ENCODE results near the gene GALNS. TPM values are rescaled to one million over a fixed set of nuclear protein-coding genes. Genes with fewer than 3 reads are reported as not detected.

The GALNS gene
- total and polyA plus RNA-seq, 2 of the 13 experiments (the other 11 are each of a cell fraction or from before 2014, with no cell fraction given) = 9.2 to 9.8 TPM

DNA sequence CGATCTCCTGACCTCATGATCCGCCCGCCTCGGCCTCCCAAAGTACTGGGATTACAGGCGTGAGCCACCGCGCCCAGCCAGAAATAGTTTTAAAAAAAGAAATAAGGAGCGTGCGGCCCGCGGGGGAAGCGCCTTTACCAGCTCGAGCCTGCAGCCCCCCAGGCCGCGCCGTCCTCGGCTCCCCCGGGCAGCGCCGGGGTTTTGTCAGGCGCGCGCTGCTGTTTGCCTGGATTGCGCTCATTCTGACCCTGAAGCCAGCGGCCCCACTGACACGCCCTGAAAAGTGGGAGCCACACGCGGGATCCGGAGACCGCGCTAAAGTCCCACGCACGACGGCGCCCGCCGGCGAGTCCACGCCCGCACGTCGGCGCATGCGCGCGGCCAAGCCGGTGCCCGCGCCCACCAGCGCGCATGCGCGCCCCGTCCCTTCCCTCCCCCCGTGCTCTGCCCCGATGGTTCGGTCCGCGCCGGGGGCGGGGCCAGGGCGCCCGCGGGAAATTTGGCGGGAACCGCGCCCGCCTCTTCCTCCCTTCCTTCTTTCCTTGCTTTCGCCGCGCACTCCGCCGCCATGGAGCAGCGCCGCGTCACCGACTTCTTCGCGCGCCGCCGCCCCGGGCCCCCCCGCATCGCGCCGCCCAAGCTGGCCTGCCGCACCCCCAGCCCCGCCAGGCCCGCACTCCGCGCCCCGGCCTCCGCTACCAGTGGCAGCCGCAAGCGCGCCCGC is 53.3 kb downstream of the GALNS start, which contains the start of gene CDT1 (continued):
- TF ChIP-seq KLF12 (CRISPR knock-in tag; IDR thresholded peaks at IDR 0.05; ENCODE audit: borderline replicate concordance) (0 out of 2 replicates have a peak, but pooled peaks have one; percentile 49), ZNF251 (CRISPR knock-in tag; IDR thresholded peaks at IDR 0.05) (no peak), ZNF562 (CRISPR knock-in tag; IDR thresholded peaks at IDR 0.05; ENCODE audit: borderline replicate concordance) (no peak), ZNF44 (CRISPR knock-in tag; IDR thresholded peaks at IDR 0.05) (no peak), ZNF350 (CRISPR knock-in tag; IDR thresholded peaks at IDR 0.05; ENCODE audit: borderline replicate concordance, low read depth) (0 out of 2 replicates have a peak, but pooled peaks have one; percentile 15), GABPA (IDR thresholded peaks at IDR 0.05; ENCODE audit: low read depth, low read length) (no peak), GABPA (CRISPR knock-in tag; IDR thresholded peaks at IDR 0.05; ENCODE audit: low read depth) (no peak), NFKBIZ (CRISPR knock-in tag; IDR thresholded peaks at IDR 0.05) (peak; percentile 16; the same call in 1 of the 2 replicates), SP5 (CRISPR knock-in tag; IDR thresholded peaks at IDR 0.05; ENCODE audit: borderline replicate concordance, low read depth) (peak; percentile 65; the same call in 1 of the 2 replicates)
- TF ChIP-seq, protein P1, sequence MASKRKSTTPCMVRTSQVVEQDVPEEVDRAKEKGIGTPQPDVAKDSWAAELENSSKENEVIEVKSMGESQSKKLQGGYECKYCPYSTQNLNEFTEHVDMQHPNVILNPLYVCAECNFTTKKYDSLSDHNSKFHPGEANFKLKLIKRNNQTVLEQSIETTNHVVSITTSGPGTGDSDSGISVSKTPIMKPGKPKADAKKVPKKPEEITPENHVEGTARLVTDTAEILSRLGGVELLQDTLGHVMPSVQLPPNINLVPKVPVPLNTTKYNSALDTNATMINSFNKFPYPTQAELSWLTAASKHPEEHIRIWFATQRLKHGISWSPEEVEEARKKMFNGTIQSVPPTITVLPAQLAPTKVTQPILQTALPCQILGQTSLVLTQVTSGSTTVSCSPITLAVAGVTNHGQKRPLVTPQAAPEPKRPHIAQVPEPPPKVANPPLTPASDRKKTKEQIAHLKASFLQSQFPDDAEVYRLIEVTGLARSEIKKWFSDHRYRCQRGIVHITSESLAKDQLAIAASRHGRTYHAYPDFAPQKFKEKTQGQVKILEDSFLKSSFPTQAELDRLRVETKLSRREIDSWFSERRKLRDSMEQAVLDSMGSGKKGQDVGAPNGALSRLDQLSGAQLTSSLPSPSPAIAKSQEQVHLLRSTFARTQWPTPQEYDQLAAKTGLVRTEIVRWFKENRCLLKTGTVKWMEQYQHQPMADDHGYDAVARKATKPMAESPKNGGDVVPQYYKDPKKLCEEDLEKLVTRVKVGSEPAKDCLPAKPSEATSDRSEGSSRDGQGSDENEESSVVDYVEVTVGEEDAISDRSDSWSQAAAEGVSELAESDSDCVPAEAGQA (IDR thresholded peaks at IDR 0.05; ENCODE audit: low read depth) = no peak
- TF ChIP-seq, protein P1 (CRISPR knock-in tag; IDR thresholded peaks at IDR 0.05; ENCODE audit: borderline replicate concordance) = peak; percentile 74; the same call in 1 of the 2 replicates
- TF ChIP-seq, protein P2, sequence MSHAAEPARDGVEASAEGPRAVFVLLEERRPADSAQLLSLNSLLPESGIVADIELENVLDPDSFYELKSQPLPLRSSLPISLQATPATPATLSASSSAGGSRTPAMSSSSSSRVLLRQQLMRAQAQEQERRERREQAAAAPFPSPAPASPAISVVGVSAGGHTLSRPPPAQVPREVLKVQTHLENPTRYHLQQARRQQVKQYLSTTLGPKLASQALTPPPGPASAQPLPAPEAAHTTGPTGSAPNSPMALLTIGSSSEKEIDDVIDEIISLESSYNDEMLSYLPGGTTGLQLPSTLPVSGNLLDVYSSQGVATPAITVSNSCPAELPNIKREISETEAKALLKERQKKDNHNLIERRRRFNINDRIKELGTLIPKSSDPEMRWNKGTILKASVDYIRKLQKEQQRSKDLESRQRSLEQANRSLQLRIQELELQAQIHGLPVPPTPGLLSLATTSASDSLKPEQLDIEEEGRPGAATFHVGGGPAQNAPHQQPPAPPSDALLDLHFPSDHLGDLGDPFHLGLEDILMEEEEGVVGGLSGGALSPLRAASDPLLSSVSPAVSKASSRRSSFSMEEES (CRISPR knock-in tag; IDR thresholded peaks at IDR 0.05) = no peak
- TF ChIP-seq, protein P3, sequence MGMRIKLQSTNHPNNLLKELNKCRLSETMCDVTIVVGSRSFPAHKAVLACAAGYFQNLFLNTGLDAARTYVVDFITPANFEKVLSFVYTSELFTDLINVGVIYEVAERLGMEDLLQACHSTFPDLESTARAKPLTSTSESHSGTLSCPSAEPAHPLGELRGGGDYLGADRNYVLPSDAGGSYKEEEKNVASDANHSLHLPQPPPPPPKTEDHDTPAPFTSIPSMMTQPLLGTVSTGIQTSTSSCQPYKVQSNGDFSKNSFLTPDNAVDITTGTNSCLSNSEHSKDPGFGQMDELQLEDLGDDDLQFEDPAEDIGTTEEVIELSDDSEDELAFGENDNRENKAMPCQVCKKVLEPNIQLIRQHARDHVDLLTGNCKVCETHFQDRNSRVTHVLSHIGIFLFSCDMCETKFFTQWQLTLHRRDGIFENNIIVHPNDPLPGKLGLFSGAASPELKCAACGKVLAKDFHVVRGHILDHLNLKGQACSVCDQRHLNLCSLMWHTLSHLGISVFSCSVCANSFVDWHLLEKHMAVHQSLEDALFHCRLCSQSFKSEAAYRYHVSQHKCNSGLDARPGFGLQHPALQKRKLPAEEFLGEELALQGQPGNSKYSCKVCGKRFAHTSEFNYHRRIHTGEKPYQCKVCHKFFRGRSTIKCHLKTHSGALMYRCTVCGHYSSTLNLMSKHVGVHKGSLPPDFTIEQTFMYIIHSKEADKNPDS (CRISPR knock-in tag; IDR thresholded peaks at IDR 0.05) = no peak
- TF ChIP-seq, protein P4, sequence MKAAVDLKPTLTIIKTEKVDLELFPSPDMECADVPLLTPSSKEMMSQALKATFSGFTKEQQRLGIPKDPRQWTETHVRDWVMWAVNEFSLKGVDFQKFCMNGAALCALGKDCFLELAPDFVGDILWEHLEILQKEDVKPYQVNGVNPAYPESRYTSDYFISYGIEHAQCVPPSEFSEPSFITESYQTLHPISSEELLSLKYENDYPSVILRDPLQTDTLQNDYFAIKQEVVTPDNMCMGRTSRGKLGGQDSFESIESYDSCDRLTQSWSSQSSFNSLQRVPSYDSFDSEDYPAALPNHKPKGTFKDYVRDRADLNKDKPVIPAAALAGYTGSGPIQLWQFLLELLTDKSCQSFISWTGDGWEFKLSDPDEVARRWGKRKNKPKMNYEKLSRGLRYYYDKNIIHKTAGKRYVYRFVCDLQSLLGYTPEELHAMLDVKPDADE (CRISPR knock-in tag; IDR thresholded peaks at IDR 0.05) = no peak
- TF ChIP-seq, protein P5, sequence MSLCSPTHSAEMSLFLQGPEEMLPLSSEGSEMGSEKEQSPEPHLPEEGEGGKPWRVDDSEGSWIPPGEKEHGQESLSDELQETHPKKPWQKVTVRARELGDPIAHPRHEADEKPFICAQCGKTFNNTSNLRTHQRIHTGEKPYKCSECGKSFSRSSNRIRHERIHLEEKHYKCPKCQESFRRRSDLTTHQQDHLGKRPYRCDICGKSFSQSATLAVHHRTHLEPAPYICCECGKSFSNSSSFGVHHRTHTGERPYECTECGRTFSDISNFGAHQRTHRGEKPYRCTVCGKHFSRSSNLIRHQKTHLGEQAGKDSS (CRISPR knock-in tag; IDR thresholded peaks at IDR 0.05; ENCODE audit: borderline replicate concordance, low read depth) = peak; percentile 38; the same call in 1 of the 2 replicates
